HS-5 (cell line): Measurements from ENCODE around the gene PCSK7.
"Not testable (repeated sequence)": the region's sequence is repeated elsewhere in the genome, so short reads cannot be mapped to it uniquely, and the experiment has no call there.

ENCODE experiments used
- DNase-seq: peaks from one replicate; pipeline ENCODE4 v3.0.0-alpha.2; 2012; ENCODE audit warnings: low read depth

Gene PCSK7

DNA sequence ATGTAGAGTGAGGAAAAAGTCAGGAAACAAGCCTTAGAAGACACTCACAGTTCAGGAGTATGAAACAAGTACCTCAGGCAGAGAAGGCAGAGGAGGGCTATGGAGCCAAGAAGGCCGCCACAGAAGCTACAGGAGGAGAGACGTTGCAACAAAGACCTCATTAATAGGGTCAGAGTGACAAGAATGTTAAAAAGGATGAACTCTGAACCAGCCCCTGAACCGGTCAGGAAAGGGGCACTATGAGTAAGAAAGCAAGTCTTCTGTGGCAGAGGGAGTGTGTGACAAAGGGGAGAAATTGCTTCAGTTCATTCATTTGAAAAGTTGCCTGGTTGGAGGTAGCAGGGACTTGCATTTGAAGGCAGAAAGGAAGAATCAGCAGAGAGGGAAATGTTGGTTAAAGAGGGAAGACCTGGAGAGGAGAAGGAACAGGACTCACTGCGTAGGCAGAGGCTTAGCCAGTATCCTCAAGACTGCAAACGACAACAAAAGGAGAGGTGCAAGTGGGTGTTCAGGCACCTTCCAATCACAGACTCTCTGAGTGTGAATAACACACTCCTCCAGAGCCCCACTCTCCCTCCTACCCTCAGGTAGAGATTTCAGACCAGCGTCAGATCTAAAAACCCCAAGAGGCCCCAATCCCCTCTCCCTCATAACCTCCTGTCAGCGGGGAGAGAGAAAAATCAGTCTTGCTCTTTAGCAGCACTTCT is 17.3 kb downstream of the PCSK7 start:
- no peak for DNase-seq

DNA sequence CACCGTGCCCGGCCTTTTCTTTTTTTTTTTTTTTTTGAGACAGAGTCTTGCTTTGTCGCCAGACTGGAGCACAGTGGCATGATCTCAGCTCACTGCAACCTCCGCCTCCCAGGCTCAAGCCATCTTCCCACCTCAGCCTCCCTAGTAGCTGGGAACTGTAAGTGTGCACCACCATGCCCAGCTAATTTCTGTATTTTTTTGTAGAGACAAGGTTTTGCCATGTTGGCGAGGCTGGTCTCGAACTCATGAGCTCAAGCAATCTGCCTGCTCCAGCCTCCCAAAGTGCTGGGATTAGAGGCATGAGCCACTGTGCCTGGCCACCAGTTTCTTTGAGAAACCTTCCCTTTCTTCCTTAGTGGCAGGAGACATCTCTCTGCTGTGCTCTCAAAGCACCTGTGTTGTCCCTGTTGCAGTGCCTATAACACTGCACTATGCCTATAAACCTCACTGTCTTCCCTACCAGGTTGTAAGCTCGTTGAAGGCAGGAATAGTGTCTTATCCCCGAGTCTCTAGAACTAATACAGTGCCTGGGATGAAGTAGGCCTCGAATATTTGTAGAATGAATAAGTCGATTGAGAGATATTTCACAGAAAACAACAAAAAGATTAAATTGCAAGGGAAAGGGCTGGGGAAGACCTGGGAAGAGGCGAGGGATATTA is 19.0 kb downstream of the PCSK7 start:
- no peak for DNase-seq

DNA sequence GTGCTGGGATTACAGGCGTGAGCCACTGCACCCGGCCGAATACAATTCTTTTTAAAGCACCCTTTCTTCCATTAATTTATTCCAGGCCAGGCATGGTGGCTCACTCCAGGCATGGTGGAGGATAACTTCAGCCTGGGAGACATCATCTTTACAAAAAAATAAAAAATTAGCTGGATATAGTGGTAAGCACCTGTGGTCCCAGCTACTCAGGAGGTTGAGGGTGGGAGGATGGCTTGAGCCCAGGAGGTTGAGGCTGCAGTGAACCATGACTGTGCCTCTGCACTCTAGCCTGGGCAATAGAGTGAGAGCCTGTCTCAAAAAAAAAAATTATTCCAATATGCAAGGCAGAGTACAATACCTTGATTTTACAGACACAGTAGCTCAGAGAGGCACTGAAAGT is 21.3 kb downstream of the PCSK7 start:
- no peak for DNase-seq

DNA sequence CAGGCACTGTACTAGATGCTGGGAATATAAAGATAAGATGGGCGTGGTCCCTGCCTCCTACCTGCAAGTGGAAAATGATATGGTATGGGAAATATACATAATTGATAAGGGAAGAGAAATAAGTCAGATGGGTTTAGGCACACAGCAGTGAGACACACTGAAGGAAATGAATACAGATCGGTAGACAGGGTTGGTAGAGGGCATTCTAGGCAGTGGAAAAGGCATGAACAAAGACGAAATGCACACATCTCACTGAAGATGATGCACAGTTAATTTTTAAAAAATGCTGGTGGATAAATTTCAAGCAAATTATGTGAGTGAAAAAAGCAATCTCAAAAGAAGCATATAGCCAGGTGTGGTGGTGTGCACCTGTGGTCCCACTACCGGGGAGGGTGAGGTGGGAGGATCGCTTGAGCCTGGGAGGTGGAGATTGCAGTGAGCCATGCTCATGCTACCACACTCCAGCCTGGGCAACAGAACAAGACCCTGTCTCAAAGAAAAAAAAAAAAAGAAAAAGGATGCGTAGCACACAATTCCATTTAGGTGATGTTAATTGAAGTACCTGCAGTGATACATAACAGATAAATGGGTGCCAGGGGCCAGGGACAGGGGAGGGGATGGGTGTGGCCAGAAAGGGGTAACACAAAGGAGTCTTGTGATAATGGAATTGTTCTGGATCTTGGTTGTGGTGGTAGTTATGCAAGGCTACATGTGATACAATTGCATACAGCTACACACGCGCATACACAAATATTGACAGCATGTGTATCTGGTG is 22.3 kb downstream of the PCSK7 start:
- not testable (repeated sequence) for DNase-seq

DNA sequence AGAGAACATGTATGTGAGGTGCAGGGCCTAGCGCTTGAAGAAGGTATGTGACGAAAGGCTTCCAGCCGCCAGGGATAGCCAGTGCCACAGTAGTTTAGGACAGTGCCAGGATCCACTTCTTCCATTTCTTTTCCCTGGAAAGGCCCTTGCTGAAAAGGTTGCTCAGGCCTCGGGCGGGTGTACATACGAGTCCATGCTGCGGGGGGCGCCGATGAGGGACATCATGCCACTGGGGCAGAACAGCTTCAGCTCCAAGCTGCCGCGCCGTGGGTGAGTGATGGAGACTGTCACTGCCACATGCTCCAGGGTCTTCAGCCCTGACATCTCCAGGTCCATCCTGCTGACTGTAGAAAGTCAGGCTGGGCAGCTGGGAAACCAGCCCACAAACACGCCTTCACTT is 23.2 kb downstream of the PCSK7 start:
- DNase-seq = not testable (repeated sequence)

DNA sequence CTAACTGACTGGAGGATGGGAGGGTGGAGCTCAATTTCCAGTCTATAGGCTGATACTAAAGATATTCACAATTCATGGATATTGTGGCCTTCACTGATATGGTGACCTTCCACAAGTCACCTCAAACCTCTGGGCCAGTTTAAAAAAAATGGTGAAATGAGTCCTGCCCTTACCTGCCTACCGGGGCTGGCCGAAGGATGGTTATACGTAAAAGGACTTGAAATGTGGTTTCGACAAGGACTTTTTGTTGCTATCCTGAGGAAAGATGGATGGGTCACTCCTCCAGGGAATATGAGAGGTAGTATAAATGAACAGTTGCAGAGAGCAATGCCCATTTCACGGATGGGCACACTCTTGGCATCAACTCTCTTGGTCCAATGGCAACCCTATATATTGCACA is 24.4 kb downstream of the PCSK7 start:
- not testable (repeated sequence) for DNase-seq

DNA sequence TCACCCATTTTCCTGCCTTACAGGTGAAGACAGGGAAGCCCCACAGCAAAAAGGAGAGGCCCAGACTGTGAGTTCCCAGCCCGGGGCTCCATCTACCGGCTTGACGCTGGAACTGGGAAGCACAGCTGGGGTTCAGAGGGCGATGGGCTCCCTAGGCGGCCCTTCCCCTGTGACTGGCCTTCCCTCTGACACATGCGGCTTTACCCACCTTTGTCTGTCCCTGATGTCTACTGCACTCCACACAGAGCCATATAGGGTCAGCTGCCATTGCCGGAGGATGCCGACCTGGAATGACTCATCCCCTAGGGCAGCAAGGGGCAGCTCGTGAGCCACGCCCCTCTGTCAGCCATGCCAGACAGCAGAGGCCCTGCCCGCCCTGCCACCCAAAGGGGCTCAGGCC is 25.0 kb downstream of the PCSK7 start:
- not testable (repeated sequence) for DNase-seq

DNA sequence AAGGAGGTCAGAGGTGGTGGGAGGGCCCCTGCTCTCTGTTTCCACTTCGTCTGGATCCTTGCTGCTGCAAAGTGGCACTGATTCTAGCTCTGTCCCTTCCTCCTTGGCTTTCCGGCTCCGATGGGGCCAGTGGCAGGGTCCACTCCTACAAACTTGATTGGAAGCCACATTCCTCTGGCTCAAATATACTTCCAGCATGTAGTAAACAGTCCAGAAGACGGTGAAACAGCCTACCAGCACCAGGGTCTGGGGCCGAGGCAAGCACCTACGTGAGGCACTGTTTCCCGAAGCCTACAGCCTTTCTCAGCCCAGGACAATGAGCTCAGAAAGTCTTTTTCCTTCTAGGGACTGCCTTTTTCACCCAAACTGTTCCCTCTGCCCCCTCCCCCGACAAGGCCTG is 25.8 kb downstream of the PCSK7 start:
- DNase-seq = not testable (repeated sequence)

DNA sequence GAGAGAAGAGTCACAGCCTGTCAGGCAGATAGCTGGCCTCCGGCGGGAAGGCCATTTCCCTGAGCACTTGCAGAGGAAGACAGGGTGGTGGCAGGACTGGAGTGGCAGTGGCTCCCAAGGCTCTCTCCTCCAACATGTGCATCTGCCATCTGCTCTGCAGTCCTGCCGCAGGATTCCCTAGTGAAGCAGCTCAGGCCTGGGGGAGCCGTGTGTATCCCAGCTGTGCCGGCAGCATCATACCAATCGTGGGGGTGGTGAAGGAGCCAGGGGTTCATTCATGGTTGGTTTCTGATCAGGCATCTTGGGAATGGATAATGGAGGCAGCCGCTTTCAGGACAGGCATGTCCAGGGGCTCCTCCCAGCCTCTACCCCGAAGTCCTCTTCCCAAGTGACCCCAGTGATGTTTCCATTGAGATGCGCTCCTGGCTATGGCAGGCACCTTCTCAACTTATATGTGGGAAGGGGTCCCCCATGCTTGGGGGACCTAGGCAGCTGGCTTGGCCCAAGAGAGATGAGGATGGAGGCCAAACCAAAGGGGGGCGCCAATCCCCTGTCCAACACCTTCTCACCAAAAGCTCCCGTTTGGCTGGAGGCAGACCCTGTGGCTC is 26.6 kb downstream of the PCSK7 start:
- no peak for DNase-seq

DNA sequence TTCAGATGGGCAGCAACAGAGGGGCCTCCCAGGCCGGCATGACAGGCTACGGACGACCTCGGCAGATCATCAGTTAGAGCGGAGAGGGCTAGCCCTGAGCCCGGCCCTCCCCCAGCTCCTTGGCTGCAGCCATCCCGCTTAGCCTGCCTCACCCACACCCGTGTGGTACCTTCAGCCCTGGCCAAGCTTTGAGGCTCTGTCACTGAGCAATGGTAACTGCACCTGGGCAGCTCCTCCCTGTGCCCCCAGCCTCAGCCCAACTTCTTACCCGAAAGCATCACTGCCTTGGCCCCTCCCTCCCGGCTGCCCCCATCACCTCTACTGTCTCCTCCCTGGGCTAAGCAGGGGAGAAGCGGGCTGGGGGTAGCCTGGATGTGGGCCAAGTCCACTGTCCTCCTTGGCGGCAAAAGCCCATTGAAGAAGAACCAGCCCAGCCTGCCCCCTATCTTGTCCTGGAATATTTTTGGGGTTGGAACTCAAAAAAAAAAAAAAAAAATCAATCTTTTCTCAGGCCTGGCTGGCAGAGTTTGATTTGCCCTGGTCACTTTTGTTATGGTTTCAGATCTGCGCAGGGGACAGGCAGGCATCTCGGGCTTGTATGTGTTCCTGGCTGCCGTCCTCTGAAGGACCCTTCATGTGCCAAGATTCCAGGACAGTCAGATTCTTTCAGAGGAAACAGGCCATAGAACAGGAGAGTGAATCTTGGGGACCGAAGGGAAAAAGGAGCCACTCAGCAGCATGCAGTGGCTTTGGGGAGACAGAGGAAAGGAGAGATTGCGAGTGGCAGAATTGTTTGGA is 27.4 kb downstream of the PCSK7 start:
- DNase-seq = no peak

DNA sequence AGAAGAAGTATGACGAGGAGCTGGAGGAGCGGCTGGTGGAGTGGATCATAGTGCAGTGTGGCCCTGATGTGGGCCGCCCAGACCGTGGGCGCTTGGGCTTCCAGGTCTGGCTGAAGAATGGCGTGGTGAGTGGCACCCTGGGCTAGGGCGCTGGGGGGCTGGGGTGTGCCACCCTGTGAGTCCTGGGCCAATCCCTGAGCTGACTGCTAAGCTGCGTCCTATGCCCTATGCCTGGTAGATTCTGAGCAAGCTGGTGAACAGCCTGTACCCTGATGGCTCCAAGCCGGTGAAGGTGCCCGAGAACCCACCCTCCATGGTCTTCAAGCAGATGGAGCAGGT is 28.8 kb downstream of the PCSK7 start:
- no peak for DNase-seq

DNA sequence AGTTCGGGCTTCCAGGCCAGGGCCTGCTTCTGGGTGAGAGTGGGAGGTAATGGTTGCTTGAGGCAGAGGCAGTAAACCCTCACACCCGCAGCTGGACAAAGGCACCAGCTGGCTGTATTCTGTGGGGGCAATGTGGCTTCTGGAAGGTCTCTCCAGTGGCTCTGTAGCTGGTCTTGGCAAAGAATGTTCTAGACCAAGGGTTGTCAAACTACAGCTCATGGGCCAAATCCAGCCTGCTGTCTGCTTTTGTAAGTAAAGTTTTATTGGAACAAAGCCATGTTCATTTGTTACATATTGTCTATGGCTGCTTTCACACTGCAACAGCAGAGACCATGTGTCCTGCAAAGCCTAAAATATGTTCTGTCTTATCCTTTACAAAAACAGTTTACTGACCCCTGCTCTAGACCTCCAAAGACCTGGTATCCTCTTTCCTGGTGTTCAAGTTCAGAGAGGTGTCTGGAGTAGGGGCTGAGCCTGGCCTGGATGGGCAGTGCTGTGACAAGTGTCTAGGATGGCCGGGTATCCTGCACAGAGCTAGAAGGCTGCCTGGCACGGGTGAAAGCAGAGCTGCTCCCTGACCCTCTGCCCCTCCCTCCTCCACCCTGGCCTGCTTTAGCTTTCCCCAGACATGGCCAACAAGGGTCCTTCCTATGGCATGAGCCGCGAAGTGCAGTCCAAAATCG is 29.3 kb downstream of the PCSK7 start:
- no peak for DNase-seq

DNA sequence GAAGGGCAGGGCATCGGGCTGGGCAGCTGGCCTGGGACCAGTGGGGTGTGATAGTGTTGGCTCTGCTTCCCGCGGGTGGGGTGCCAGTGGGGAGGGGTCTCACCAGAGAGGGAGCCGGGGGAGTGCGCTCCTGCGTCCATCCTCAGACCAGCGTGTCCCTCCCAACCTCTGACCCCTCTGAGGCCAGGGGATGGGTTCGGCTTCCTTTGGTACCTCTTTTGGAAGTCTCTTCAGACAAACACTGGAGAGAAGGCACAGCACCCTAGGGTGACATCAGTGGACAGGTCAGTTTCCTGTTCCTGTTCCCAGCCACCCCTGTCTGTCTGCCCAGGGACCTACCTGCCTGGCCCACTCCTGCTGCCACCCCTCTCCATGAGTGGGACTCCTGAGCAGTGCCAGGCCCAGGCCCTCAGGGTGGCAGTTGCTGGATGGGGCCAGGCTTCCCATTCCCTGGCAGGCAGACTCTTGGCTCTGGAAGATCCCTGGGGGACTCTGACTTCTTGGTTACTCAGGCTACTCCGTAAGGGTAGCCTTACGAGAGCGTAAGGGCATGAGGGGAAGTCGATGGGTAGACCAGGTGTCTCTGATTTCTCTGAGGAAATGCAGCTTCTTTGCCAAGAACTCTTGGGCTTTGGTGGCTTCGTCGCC is 30.1 kb downstream of the PCSK7 start:
- DNase-seq = no peak

DNA sequence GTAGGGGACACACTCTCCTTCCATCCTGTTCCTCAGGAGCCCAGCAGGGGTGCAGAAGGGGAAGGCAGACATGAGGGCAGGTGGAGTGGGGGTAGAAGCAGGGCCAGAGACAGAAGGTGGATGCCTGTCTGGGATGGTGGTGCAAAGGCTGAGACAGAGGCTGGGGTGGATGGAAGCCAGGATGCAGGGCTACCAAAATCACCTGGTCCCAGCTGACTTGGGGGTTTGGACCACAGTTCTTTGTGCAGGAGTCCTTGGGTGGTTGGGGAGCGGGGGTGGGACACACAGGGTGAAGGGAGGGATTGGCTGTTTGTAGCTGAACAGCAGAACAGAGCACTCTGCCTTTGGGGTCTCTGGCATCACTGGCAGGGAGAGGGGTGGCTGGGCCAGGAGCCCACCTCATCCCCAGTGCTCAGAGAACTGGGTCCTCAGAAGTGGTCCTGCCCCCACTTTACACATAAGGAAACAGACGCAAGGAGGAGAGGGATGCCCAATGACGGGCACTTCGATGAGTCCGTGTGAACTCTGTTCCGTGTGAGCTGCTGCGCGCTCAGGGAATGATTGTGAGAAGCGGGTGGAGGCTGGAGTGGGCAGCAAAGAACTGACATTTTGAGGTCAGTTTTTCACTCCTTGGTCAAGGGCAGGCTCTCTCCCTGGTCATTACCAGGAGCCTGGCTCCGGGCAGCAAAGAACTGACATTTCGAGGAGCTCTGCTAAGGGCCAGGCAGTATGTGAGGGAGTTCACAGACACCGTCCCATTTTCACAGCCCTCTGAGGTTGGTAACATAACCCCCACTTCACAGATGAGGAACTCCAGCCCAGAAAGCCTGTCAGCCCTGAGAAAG is 30.8 kb downstream of the PCSK7 start:
- no peak for DNase-seq

DNA sequence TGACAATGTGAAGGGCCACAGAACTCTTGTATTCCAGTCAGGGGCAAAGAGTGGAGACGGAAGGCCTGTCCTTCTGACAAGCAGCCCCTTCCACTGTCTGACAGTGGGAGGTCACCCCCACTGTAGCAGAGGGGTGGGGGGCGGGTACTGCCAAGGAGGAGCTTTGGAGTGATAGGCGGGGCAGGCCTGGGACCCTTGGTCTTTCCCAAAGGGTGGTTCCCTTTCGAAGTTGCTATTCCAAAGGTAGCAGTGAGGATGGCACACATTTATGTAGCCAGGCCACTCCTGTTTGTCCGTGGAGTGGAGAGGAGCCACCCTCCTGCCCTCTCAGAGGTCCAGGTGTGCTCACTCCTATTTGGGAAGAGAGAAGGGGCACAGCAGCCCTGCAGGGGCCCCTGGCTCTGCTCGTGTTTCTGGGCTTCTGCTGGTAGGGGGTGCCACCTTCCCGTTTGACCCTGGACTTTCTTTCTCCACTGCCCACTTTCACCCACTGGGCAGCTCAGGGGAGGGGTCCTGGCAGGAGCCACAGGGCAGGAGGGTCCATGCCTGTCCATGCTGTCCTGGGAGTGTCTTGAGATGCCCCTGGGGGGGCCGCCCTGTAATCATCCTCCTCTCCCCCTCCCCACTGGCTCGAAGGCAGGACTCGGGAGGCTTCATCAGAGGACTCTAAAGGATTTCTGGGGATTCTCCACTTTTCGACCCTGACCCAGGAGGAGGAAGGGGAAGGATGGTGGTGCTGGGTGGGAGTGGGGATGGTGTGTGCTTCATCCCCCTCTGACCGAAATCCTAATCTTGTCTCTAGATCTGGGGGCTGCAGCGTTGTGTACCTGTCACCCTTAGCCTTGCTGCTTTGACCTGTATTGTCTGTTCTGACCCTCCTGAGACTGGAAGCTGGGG is 31.7 kb downstream of the PCSK7 start:
- no peak for DNase-seq

DNA sequence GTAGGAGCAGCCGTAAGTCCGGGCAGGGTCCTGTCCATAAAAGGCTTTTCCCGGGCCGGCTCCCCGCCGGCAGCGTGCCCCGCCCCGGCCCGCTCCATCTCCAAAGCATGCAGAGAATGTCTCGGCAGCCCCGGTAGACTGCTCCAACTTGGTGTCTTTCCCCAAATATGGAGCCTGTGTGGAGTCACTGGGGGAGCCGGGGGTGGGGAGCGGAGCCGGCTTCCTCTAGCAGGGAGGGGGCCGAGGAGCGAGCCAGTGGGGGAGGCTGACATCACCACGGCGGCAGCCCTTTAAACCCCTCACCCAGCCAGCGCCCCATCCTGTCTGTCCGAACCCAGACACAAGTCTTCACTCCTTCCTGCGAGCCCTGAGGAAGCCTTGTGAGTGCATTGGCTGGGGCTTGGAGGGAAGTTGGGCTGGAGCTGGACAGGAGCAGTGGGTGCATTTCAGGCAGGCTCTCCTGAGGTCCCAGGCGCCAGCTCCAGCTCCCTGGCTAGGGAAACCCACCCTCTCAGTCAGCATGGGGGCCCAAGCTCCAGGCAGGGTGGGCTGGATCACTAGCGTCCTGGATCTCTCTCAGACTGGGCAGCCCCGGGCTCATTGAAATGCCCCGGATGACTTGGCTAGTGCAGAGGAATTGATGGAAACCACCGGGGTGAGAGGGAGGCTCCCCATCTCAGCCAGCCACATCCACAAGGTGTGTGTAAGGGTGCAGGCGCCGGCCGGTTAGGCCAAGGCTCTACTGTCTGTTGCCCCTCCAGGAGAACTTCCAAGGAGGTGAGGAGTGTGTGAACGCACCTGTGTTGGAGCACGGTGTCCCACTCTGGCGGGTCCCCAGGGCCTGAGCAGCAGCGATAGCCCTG is 32.6 kb downstream of the PCSK7 start, which contains the start of gene TAGLN:
TAGLN (plus strand) TSS at position 318 of the 863 bp plus-strand sequence. CDS start 3,644 bp downstream, outside the sequence.
- DNase-seq = no peak

DNA sequence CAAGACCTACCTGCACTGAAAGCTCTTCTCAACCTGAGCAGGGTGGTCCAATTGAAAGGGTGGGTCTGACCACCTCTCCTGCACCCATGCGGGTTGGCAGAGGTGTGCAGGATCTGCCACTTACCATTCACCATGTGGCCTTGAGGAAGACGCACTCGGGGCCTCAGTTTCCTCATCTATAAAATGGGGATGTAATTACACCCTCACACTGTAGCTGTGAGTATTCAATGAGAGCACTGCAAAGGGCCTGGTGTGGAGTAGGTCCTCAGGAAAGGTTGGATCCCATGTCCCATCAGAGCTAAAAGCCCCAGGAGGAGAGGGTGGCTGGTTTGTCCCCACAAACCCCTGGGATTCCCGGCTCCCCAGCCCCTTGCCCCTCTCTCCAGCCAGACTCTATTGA is 33.3 kb downstream of the PCSK7 start:
- DNase-seq = no peak
